Calu3 (cell line): ENCODE measurements around the gene BCR. TPM values are rescaled to one million over a fixed set of nuclear protein-coding genes. Genes with fewer than 3 reads are reported as not detected.

ENCODE experiments used
- BruUV-seq: library from RNA; stranded (reverse); fragments of 400-500 nt; replicated peaks from 2 replicates; lab custom pipeline; 2021; lab: Mats Ljungman, UMichigan
- CTCF ChIA-PET: fragments of 300-600 bp; sonication (Branson Sonifier 250); formaldehyde crosslinking; loops from one replicate; lab custom pipeline; 2022; ENCODE audit warnings: antibody characterized with exemption; lab: Charles Lee
- DNase-seq: peaks from one replicate; pipeline ENCODE4 v3.0.0; 2022
- H3K27ac Mint-ChIP-seq: one replicate; pipeline ENCODE4 v1.8.0; 2022; ENCODE audit warnings: mixed read lengths; ENCODE audit not compliant: unreplicated experiment
- H3K27me3 Mint-ChIP-seq: one replicate; pipeline ENCODE4 v1.8.0; 2022; ENCODE audit warnings: mixed read lengths; ENCODE audit not compliant: unreplicated experiment
- H3K36me3 Mint-ChIP-seq: one replicate; pipeline ENCODE4 v1.8.0; 2022; ENCODE audit warnings: mild to moderate bottlenecking, moderate library complexity, mixed read lengths; ENCODE audit not compliant: insufficient read depth, unreplicated experiment
- H3K4me1 Mint-ChIP-seq: one replicate; pipeline ENCODE4 v1.8.0; 2022; ENCODE audit warnings: mild to moderate bottlenecking, low read depth, mixed read lengths; ENCODE audit not compliant: unreplicated experiment
- H3K4me3 Mint-ChIP-seq: one replicate; pipeline ENCODE4 v1.8.0; 2022; ENCODE audit warnings: mild to moderate bottlenecking, low read depth, moderate library complexity, mixed read lengths; ENCODE audit not compliant: unreplicated experiment
- H3K9me3 Mint-ChIP-seq: one replicate; pipeline ENCODE4 v1.8.0; 2022; ENCODE audit warnings: low read depth, mixed read lengths; ENCODE audit not compliant: unreplicated experiment
- intact Hi-C: fragments of 100-400 bp; cut with micrococcal nuclease; formaldehyde crosslinking; loops from one replicate; pipeline ENCODE4 v1.10.0; 2022; ENCODE audit not compliant: unreplicated experiment
- total RNA-seq: library from RNA; stranded (reverse); gene quantifications from 2 replicates; pipeline ENCODE4 v1.2.3, GENCODE V29; 2022
- TF ChIP-seq, protein P1 (sequence below): fragments of 200-600 bp; IDR thresholded peaks from one replicate; pipeline ENCODE4 v1.8.0; 2022; ENCODE audit warnings: antibody characterized with exemption; ENCODE audit not compliant: unreplicated experiment

Gene BCR
- total RNA-seq, 1 experiment from 2014 or later = 83.6 TPM

DNA sequence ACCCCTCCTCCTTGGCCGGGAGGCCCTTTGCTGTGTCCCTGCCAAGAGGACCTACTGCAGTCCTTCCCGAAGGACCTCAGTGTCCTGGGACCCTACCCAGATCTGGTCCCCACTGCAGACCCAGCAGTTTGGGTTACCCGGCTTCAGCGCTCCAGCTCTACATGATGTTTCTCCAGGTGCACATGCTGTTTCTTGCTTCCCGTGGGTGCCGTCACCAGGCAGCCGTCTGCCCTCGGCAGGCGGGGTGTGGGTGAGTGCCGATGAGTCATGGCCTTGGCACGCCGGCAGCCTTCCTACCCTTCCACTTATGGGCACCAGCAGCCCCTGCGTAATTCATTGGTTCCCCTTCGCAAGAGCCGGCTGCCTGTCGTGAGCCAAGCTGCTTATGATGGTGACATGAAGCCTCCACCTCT is 101.8 kb downstream of the BCR start:
- H3K27ac Mint-ChIP-seq = peak overlapping the region; percentile 92
- H3K4me3 Mint-ChIP-seq = peak overlapping the region; percentile 48
- DNase-seq = peak; percentile 93
- peaks cover 47% of the 10 kb centered on the region for H3K36me3 Mint-ChIP-seq
- H3K27me3 Mint-ChIP-seq = no peaks in the 10 kb centered on the region
- peaks cover 38% of the 10 kb centered on the region for H3K4me1 Mint-ChIP-seq
- TF ChIP-seq, protein P1, sequence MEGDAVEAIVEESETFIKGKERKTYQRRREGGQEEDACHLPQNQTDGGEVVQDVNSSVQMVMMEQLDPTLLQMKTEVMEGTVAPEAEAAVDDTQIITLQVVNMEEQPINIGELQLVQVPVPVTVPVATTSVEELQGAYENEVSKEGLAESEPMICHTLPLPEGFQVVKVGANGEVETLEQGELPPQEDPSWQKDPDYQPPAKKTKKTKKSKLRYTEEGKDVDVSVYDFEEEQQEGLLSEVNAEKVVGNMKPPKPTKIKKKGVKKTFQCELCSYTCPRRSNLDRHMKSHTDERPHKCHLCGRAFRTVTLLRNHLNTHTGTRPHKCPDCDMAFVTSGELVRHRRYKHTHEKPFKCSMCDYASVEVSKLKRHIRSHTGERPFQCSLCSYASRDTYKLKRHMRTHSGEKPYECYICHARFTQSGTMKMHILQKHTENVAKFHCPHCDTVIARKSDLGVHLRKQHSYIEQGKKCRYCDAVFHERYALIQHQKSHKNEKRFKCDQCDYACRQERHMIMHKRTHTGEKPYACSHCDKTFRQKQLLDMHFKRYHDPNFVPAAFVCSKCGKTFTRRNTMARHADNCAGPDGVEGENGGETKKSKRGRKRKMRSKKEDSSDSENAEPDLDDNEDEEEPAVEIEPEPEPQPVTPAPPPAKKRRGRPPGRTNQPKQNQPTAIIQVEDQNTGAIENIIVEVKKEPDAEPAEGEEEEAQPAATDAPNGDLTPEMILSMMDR = no peak
- BruUV-seq = no TSS peak
- CTCF ChIA-PET = interaction anchor here (0.6 to 3.3 kb wide), 17 partner anchors 8 to 598 kb away, joined by 3 to 109 read pairs (median 6); partner anchors contain the start of gene BCR
- intact Hi-C loops = loop anchor here (1.0 kb wide), 1 partner anchor 104 kb away; no protein-coding TSS in a partner anchor
- H3K9me3 Mint-ChIP-seq = no peaks in the 10 kb centered on the region

DNA sequence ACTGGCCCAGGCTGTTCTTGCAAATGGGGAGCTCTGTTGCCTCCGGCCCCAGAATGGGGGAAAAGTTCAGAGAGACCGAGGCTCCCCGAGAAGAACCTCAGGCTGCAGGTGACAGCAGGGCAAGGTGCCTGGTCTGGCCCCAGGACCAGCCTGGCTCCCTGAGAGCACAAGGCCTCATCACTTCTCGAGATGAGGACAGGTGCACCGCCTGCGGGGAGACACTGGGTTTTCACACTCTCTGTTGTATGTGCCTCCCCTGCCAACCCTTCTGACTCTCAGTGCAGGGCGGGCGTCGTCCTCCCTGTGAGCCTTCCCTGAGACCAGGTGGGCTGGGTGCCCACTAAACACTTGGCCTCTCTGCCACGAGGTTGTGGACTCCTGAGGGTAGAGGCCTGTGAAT is 102.2 kb downstream of the BCR start:
- peaks cover 38% of the 10 kb centered on the region for H3K4me1 Mint-ChIP-seq
- H3K27ac Mint-ChIP-seq = peak overlapping the region; percentile 92
- no peaks in the 10 kb centered on the region for H3K27me3 Mint-ChIP-seq
- no peaks in the 10 kb centered on the region for H3K9me3 Mint-ChIP-seq
- TSS peak; percentile 89 for BruUV-seq
- peaks cover 44% of the 10 kb centered on the region for H3K36me3 Mint-ChIP-seq
- no peak for DNase-seq
- TF ChIP-seq, protein P1 = no peak
- peak overlapping the region; percentile 48 for H3K4me3 Mint-ChIP-seq
- intact Hi-C loops = loop anchor here (1.0 kb wide), 1 partner anchor 104 kb away; no protein-coding TSS in a partner anchor
- CTCF ChIA-PET = interaction anchor here (0.6 to 3.3 kb wide), 13 partner anchors 8 to 597 kb away, joined by 3 to 109 read pairs (median 9); partner anchors contain the start of gene BCR

DNA sequence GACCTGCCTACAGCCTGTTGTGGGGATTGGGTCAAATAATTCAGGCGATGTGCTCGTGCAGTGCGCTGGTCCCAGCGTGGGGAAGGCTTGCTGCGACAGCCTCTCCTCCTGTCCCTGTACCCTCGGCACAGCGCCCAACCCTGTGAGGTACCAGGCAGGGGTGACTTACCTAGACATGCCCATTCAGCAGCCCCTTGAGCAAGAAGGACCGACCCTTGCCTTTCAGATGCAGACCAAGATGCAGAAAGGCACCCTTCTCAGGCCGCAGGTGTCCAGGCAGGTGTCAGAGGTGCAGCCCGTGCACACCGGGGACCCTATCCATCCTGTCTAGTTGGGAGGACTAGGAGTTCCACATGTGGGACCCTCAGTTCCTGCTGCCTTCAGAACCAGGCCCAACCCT is 102.7 kb downstream of the BCR start:
- CTCF ChIA-PET = interaction anchor here (1.6 to 3.3 kb wide), 3 partner anchors 100 to 323 kb away, joined by 10 to 109 read pairs (median 21); partner anchors contain the start of gene BCR
- no peak for DNase-seq
- peaks cover 38% of the 10 kb centered on the region for H3K4me1 Mint-ChIP-seq
- BruUV-seq = no TSS peak
- TF ChIP-seq, protein P1 = no peak
- intact Hi-C loops = loop anchor here (1.0 kb wide), 1 partner anchor 105 kb away; no protein-coding TSS in a partner anchor
- H3K27me3 Mint-ChIP-seq = no peaks in the 10 kb centered on the region
- H3K4me3 Mint-ChIP-seq = peak overlapping the region; percentile 48
- peak overlapping the region; percentile 92 for H3K27ac Mint-ChIP-seq
- H3K36me3 Mint-ChIP-seq = peaks cover 40% of the 10 kb centered on the region
- no peaks in the 10 kb centered on the region for H3K9me3 Mint-ChIP-seq

DNA sequence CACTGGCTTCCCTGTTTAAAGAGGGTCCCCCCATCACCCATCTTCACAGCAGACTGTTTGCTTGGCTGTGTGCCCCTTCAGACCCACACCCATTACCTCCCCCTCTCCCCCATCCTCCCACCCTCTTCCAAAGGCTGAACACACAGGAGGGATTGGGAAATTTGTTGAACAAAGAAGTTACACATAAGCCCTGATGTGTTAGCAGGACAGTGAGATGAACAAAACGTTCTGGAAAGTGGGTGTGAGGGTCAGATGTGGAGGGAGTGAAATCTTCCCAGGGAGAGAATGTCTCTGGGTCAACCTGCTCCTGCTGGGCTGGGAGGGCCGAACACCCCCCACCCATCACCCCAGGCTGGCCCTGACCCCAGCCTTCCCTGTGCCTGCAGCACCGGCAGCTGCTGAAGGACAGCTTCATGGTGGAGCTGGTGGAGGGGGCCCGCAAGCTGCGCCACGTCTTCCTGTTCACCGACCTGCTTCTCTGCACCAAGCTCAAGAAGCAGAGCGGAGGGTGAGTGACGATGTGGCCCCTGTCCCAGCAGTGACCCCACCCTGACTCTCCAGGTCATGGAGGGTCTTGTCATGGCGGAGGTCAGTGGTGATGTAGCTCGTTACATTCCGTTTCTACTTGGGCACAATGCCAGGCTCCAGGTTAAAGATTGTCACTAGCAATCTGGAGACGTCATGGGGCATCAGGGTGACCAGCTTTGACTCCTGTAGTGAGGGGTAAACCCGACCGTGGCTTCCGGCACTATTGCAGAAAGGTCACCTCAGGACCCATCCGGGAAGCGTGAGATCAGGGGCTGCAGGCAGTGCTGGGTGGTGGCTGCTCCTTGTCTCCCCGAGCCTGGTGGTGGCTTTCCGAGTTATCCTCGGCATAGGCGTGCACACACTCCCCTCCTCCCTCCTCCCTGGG is 103.5 kb downstream of the BCR start:
- CTCF ChIA-PET = interaction anchor here (3.3 kb wide), 1 partner anchor 105 kb away, joined by 109 read pairs; the partner anchor contains the start of gene BCR
- intact Hi-C loops = no loop called here
- H3K4me1 Mint-ChIP-seq = peaks cover 35% of the 10 kb centered on the region
- H3K36me3 Mint-ChIP-seq = peaks cover 38% of the 10 kb centered on the region
- DNase-seq = no peak
- no peak overlapping the region for H3K4me3 Mint-ChIP-seq
- H3K27me3 Mint-ChIP-seq = no peaks in the 10 kb centered on the region
- H3K9me3 Mint-ChIP-seq = no peaks in the 10 kb centered on the region
- no TSS peak for BruUV-seq
- H3K27ac Mint-ChIP-seq = peak overlapping the region; percentile 92
- TF ChIP-seq, protein P1 = no peak
